Ascending aorta (tissue), 2 donors: ENCODE results near the gene ABL1. TPM values are rescaled to one million over a fixed set of nuclear protein-coding genes. Genes with fewer than 3 reads are reported as not detected.

Experiments
- DNase-seq, 2 donors: peaks; one replicate each; pipeline ENCODE4 v3.0.0-alpha.2; 2019; ENCODE audit warnings: low spot score in 2 of 2
- H3K27ac ChIP-seq, 2 donors: fragments of 200-600 bp; sonication (generic); one replicate each; pipeline ENCODE4 v1.5.1; 2016 to 2017; ENCODE audit warnings: mild to moderate bottlenecking in 1 of 2
- H3K27me3 ChIP-seq: fragments of 200-600 bp; sonication (generic); one replicate; pipeline ENCODE4 v1.5.1; 2017
- H3K36me3 ChIP-seq, 2 donors: fragments of 200-600 bp; sonication (generic); one replicate each; pipeline ENCODE4 v1.5.1; 2016
- H3K4me1 ChIP-seq, 2 donors: fragments of 200-600 bp; sonication (generic); one replicate each; pipeline ENCODE4 v1.5.1; 2016 to 2017; ENCODE audit warnings: mild to moderate bottlenecking in 1 of 2
- H3K4me3 ChIP-seq, 2 donors: fragments of 200-600 bp; sonication (generic); one replicate each; pipeline ENCODE4 v1.5.1; 2016 to 2017; ENCODE audit warnings: mild to moderate bottlenecking in 1 of 2
- H3K9me3 ChIP-seq, 2 donors: fragments of 200-600 bp; sonication (generic); one replicate each; pipeline ENCODE4 v1.5.1; 2016
- intact Hi-C: fragments of 100-400 bp; cut with DNase I; formaldehyde crosslinking; loops from one replicate; pipeline ENCODE4 v1.15.1; 2023
- total RNA-seq: library from RNA; depleted of rRNA; stranded (reverse); fragments of >200 nt; gene quantifications from one replicate; pipeline ENCODE4 v1.1.0, GENCODE V29; 2016
- TF ChIP-seq, protein P1 (sequence below), 3 experiments: fragments of 200-600 bp in 2 of 3; fragments of 450-650 bp in 1 of 3; sonication (generic) in 2 of 3; IDR thresholded peaks; one replicate each; pipeline ENCODE4 v1.5.1; 2016 to 2019; ENCODE audit warnings: antibody characterized with exemption in 3 of 3, mild to moderate bottlenecking in 1 of 3, moderate library complexity in 1 of 3

The ABL1 gene
- total RNA-seq, 1 donor from 2014 or later = 99.1 TPM

DNA sequence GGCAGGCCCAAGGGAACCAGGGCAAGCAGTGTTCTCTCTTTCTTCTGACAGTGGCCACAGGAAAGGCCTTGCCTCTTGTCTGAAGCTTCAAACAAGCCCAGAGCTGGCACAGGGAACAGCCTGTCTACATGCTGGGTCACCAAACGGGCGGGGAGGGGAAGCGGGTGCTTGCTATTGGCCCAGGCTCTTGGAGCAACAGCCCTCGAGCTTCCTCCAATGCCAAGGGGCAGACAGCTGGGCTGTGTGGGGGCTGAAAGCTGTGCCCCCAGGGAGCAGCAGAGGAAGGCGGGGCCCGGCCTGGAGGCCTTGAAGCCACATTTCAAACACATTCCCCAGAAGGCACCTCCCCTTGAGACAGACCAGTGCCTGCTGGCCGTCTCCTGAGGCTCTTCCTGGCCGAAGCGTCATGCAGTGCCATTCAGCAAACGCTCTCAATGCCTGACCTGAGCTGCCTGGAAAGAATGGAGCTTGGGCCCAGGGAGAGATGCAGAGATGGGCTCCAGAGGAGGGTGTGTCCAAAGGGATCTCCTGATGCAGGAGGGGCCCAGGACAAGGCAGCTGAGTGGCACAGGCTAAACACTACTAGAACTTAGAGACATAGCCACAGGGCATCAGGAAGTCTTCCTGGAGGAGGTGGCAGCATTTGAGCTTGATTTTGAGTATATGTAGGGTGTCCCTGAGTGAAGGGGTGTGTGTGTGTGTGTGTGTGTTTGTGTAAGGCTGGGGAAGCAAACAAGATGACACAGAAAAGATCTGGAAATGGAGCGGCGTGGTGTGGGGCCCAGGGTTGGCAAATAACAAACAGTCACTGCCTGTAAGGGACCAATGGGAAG lies 101.4 kb downstream of the ABL1 start:
- H3K4me1 ChIP-seq = peaks cover 5 to 25% of the 10 kb centered on the region in 2 donors
- no peaks in the 10 kb centered on the region for H3K36me3 ChIP-seq
- no peak overlapping the region for H3K27ac ChIP-seq
- intact Hi-C loops = no loop called here
- H3K4me3 ChIP-seq = peak overlapping the region in 1 of 2 donors; percentile 28
- TF ChIP-seq, protein P1, sequence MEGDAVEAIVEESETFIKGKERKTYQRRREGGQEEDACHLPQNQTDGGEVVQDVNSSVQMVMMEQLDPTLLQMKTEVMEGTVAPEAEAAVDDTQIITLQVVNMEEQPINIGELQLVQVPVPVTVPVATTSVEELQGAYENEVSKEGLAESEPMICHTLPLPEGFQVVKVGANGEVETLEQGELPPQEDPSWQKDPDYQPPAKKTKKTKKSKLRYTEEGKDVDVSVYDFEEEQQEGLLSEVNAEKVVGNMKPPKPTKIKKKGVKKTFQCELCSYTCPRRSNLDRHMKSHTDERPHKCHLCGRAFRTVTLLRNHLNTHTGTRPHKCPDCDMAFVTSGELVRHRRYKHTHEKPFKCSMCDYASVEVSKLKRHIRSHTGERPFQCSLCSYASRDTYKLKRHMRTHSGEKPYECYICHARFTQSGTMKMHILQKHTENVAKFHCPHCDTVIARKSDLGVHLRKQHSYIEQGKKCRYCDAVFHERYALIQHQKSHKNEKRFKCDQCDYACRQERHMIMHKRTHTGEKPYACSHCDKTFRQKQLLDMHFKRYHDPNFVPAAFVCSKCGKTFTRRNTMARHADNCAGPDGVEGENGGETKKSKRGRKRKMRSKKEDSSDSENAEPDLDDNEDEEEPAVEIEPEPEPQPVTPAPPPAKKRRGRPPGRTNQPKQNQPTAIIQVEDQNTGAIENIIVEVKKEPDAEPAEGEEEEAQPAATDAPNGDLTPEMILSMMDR (IDR thresholded peaks at IDR 0.05) = no peak
- no peaks in the 10 kb centered on the region for H3K9me3 ChIP-seq
- peaks cover 38% of the 10 kb centered on the region for H3K27me3 ChIP-seq
- peak; percentile 16 to 71 for DNase-seq

Other genes with a start within 250 kb of the ABL1 start
- gene PRDM12, start 170.7 kb upstream of the ABL1 start, total RNA-seq = not detected
- gene EXOSC2, start 141.5 kb upstream of the ABL1 start, total RNA-seq = 20.6 TPM
- not detected for gene QRFP, start 61.6 kb downstream of the ABL1 start, total RNA-seq
- not detected for gene FIBCD1, start 104.0 kb downstream of the ABL1 start, total RNA-seq
- gene LAMC3, start 173.9 kb downstream of the ABL1 start, total RNA-seq = 1.6 TPM